K562 (cell line): ENCODE measurements around the gene TSPYL4. TPM values are rescaled to one million over a fixed set of nuclear protein-coding genes. Genes with fewer than 3 reads are reported as not detected.

ENCODE experiments used
- ATAC-seq: fragments of 200-7000 bp; cut with Tn5 transposase; 3 replicates; pipeline ENCODE4 v1.9.1; 2020; ENCODE audit warnings: moderate library complexity
- BruUV-seq: library from RNA; stranded (reverse); fragments of 400-500 nt; replicated peaks from 2 replicates; lab custom pipeline; 2021; lab: Mats Ljungman, UMichigan
- CTCF ChIA-PET: fragments of 300-600 bp; formaldehyde crosslinking; extraction: SDS; loops from one replicate; lab custom pipeline; 2021; ENCODE audit warnings: low intra/inter-chr PET ratio; lab: Yijun Ruan, JAX
- POLR2A ChIA-PET: fragments of 300-600, 350-650 bp; sonication (Branson Sonifier 250); formaldehyde crosslinking; extraction: SDS; loops from one replicate; lab custom pipeline; 2021; ENCODE audit warnings: antibody characterized with exemption, inconsistent platforms; lab: Yijun Ruan, JAX
- DNase-seq, 4 experiments: peaks; one replicate each; pipeline versions ENCODE4 v3.0.0 to v3.0.0-alpha.2; 2011 to 2018; ENCODE audit warnings: low spot score in 3 of 4, mixed read lengths in 3 of 4; ENCODE audit errors: extremely low read depth in 1 of 4
- FAIRE-seq: peaks from 2 replicates; lab custom pipeline; 2011; peaks lifted over from hg19 to GRCh38; lab: Jason Lieb, UNC
- H2AFZ ChIP-seq: 2 replicates; pipeline ENCODE4 v1.6.0; 2011; ENCODE audit warnings: low read depth, low read length, control low read depth, inconsistent platforms
- H3K27ac ChIP-seq: fragments of 200-600 bp; 3 replicates; pipeline ENCODE4 v1.8.0; 2011; ENCODE audit warnings: low read depth, mild to moderate bottlenecking, control low read depth, inconsistent platforms, low read length, moderate library complexity, mixed read lengths; ENCODE audit errors: extremely low read depth
- H3K27me3 ChIP-seq, 2 experiments: fragments of 300-600 bp in 1 of 2; 2 replicates in 1 of 2; 3 replicates in 1 of 2; pipeline versions ENCODE4 v1.6.0 to v1.8.0; 2011; ENCODE audit warnings: inconsistent platforms in 2 of 2, low read length in 2 of 2, mild to moderate bottlenecking in 1 of 2, mixed read lengths in 1 of 2, moderate library complexity in 1 of 2; ENCODE audit not compliant: control insufficient read depth in 2 of 2, insufficient read depth in 2 of 2
- H3K36me3 ChIP-seq: fragments of 300-600 bp; 3 replicates; pipeline ENCODE4 v1.8.0; 2011; ENCODE audit warnings: mild to moderate bottlenecking, low read length, inconsistent platforms; ENCODE audit not compliant: control insufficient read depth, insufficient read depth
- H3K4me1 ChIP-seq, 2 experiments: fragments of 200-600 bp in 1 of 2; replicated peaks in 1 of 2; 2 replicates in 1 of 2; 3 replicates in 1 of 2; pipeline versions ENCODE4 v1.5.1 to v1.8.0; 2011; ENCODE audit warnings: inconsistent platforms in 2 of 2, low read length in 2 of 2, mild to moderate bottlenecking in 1 of 2, mixed read lengths in 1 of 2, moderate library complexity in 1 of 2; ENCODE audit not compliant: control insufficient read depth in 2 of 2, insufficient read depth in 2 of 2
- H3K4me2 ChIP-seq: 2 replicates; pipeline ENCODE4 v1.6.1; 2011; ENCODE audit warnings: low read length, control low read depth, inconsistent platforms, mixed read lengths; ENCODE audit not compliant: insufficient read depth
- H3K4me3 ChIP-seq: fragments of 200-600 bp; sonication (generic), shearing (Covaris generic); 2 replicates; pipeline ENCODE4 v1.5.1; 2016; ENCODE audit warnings: control low read depth, inconsistent platforms
- H3K79me2 ChIP-seq: fragments of 200-600 bp; 3 replicates; pipeline ENCODE4 v1.8.0; 2011; ENCODE audit warnings: low read length, inconsistent platforms; ENCODE audit not compliant: control insufficient read depth, insufficient read depth
- H3K9ac ChIP-seq, 2 experiments: 2 replicates each; pipeline versions ENCODE4 v1.6.0 to v1.6.1; 2011; ENCODE audit warnings: low read depth in 2 of 2, low read length in 2 of 2, control low read depth in 1 of 2, inconsistent platforms in 1 of 2, mild to moderate bottlenecking in 1 of 2, mixed read lengths in 1 of 2; ENCODE audit not compliant: insufficient read depth in 1 of 2
- H3K9me1 ChIP-seq: one replicate; pipeline ENCODE4 v1.6.0; 2011; ENCODE audit warnings: inconsistent platforms, mild to moderate bottlenecking, low read length, moderate library complexity; ENCODE audit not compliant: control insufficient read depth, insufficient read depth
- H3K9me3 ChIP-seq: replicated peaks from 2 replicates; pipeline ENCODE4 v1.5.1; 2011; ENCODE audit warnings: low read depth, low read length, inconsistent platforms; ENCODE audit not compliant: control insufficient read depth, insufficient read depth
- H4K20me1 ChIP-seq: replicated peaks from 2 replicates; pipeline ENCODE4 v1.6.1; 2011; ENCODE audit warnings: low read length, inconsistent platforms, mixed read lengths; ENCODE audit not compliant: control insufficient read depth, insufficient read depth
- EP300 ChIP-seq: IDR thresholded peaks from 2 replicates; pipeline ENCODE4 v1.6.1; 2012; ENCODE audit warnings: low read length, improper control_type of control experiment
- HBP1 ChIP-seq: fragments of 450-650 bp; formaldehyde crosslinking; IDR thresholded peaks from 2 replicates; pipeline ENCODE4 v1.4.0; 2022; ENCODE audit warnings: missing genetic modification characterization
- MLLT1 ChIP-seq, 2 experiments: fragments of 450-650 bp; IDR thresholded peaks; 2 replicates each; pipeline ENCODE4 v1.6.1; 2016
- SRF ChIP-seq, 2 experiments: fragments of 250-450, 450-650 bp in 1 of 2; sonication (Bioruptor Pico) in 1 of 2; sonication (generic) in 1 of 2; formaldehyde crosslinking; IDR thresholded peaks; 2 replicates each; pipeline versions ENCODE4 v1.5.0 to v1.5.1; 2020 to 2022; ENCODE audit warnings: mild to moderate bottlenecking in 1 of 2, missing genetic modification reagents in 1 of 2
- TBP ChIP-seq: optimal IDR thresholded peaks from 2 replicates; pipeline ENCODE3; 2011; ENCODE audit warnings: low read depth, low read length, improper control_type of control experiment
- ZC3H8 ChIP-seq: fragments of 450-650 bp; IDR thresholded peaks from 2 replicates; pipeline ENCODE4 v1.6.1; 2017
- ZNF280A ChIP-seq: fragments of 450-650 bp; IDR thresholded peaks from 2 replicates; pipeline ENCODE4 v1.6.1; 2018; ENCODE audit warnings: mild to moderate bottlenecking, low read depth; ENCODE audit not compliant: partially characterized antibody
- ZNF316 ChIP-seq: fragments of 450-650 bp; IDR thresholded peaks from 2 replicates; pipeline ENCODE4 v1.6.1; 2016
- WGBS: fragments of 100-300 bp; shearing (Covaris generic); methylation state at CpG from one replicate; pipeline ENCODE4 v1.1.6; 2016; ENCODE audit warnings: low coverage, mixed read lengths; ENCODE audit not compliant: insufficient coverage; ENCODE audit errors: missing lambda C conversion rate; 5-methylcytosine and 5-hydroxymethylcytosine counted together
- in situ Hi-C: fragments of 300-500 bp; cut with MboI; formaldehyde crosslinking; loops from 4 replicates; pipeline ENCODE4 v1.15.0; 2018; ENCODE audit warnings: inconsistent platforms, mixed read lengths
- intact Hi-C: fragments of 100-400 bp; cut with micrococcal nuclease; formaldehyde crosslinking; loops from 2 replicates; pipeline ENCODE4 v1.14.2; 2022
- polyA plus RNA-seq, 8 experiments: library from polyadenylated mRNA; depleted of rRNA in 4 of 8; stranded (reverse) in 5 of 8; unstranded in 3 of 8; fragments of >200 nt; fragmentation: Nextera tagmentation in 2 of 8; fragmentation: Illumina TruSeq in 1 of 8; extraction: Ambion mirVana in 2 of 8; extraction: Trizol in 1 of 8; gene quantifications; 2 replicates each; pipeline versions ENCODE4 v1.2.1 to v1.2.3, GENCODE V29; 2011 to 2014; ENCODE audit warnings: inconsistent platforms in 1 of 8, missing spikeins in 1 of 8
- total RNA-seq, 7 experiments: library from RNA; depleted of rRNA in 6 of 7; stranded (reverse); fragments of >200 nt in 6 of 7; fragmentation: Illumina TruSeq in 2 of 7; extraction: Trizol in 2 of 7; gene quantifications; 2 replicates each; pipeline versions ENCODE4 v1.2.1 to v1.2.3, GENCODE V29; 2011 to 2021; ENCODE audit warnings: low replicate concordance in 1 of 7
- TF ChIP-seq, protein P1 (sequence below): fragments of 450-650 bp; IDR thresholded peaks from 2 replicates; pipeline ENCODE4 v1.6.1; 2017; ENCODE audit warnings: antibody characterized with exemption

TSPYL4 gene
- total and polyA plus RNA-seq, 9 of the 15 experiments (the other 6 are each of a cell fraction or from before 2014, with no cell fraction given) = 0.69 to 18.0 (median 9.1) TPM

GRCh38 chr6:116248577-116248976 is 5.3 kb downstream of the TSPYL4 start:
- TF ChIP-seq ZNF316 = 0 out of 2 replicates have a peak, but pooled peaks have one; percentile 3
- no peak for TF ChIP-seq TBP
- CTCF ChIA-PET = interaction anchor here (0.6 kb wide), 1 partner anchor 1142 kb away, joined by 3 read pairs; no protein-coding TSS in a partner anchor
- H3K9me3 ChIP-seq = no peaks in the 10 kb centered on the region
- in situ Hi-C loops = no loop called here
- intact Hi-C loops = no loop called here
- H3K27me3 ChIP-seq = no peaks in the 10 kb centered on the region
- H3K4me2 ChIP-seq = no peak overlapping the region
- no peak overlapping the region for H2AFZ ChIP-seq
- 91% methylated on average over 2 of the region's 2 CpGs for WGBS
- peaks cover 2% of the 10 kb centered on the region; the same call in 1 of the 3 replicates for H3K36me3 ChIP-seq
- H3K27ac ChIP-seq = no peak overlapping the region
- H3K4me1 ChIP-seq = peaks cover 3 to 18% of the 10 kb centered on the region in 2 experiments; a peak in 4 of 5 replicates
- POLR2A ChIA-PET = no interaction called here
- no peak for DNase-seq
- no peak overlapping the region for H3K9ac ChIP-seq
- no TSS peak for BruUV-seq
- no peak for ATAC-seq
- H3K79me2 ChIP-seq = peaks cover 34% of the 10 kb centered on the region
- peaks cover 4% of the 10 kb centered on the region; the same call in 1 of the 2 replicates for H4K20me1 ChIP-seq
- H3K9me1 ChIP-seq = no peaks in the 10 kb centered on the region
- no peak overlapping the region for H3K4me3 ChIP-seq
- FAIRE-seq = no peak

- Histone ChIP-seq H2AFZ (no peak overlapping the region), H4K20me1 (peaks cover 4% of the 10 kb centered on the region; the same call in 1 of the 2 replicates), H3K27me3 (no peaks in the 10 kb centered on the region), H3K79me2 (peaks cover 21% of the 10 kb centered on the region), H3K4me1 (peaks cover 0 to 18% of the 10 kb centered on the region in 2 experiments; a peak in 3 of 5 replicates), H3K4me2 (no peak overlapping the region), H3K27ac (no peak overlapping the region), H3K4me3 (no peak overlapping the region), H3K9me3 (no peaks in the 10 kb centered on the region), H3K9ac (no peak overlapping the region), H3K9me1 (no peaks in the 10 kb centered on the region), H3K36me3 (peaks cover 2% of the 10 kb centered on the region; the same call in 1 of the 3 replicates)
- DNase-seq (no peak), FAIRE-seq (no peak), ATAC-seq (no peak)
- in situ Hi-C loops = no loop called here
- intact Hi-C loops = no loop called here
- ChIA-PET CTCF (no interaction called here), POLR2A (no interaction called here)
- BruUV-seq = no TSS peak
- TF ChIP-seq SRF (CRISPR knock-in tag; IDR thresholded peaks at IDR 0.05) = no peak
- TF ChIP-seq ZNF280A = no peak
- no peak for TF ChIP-seq EP300
- TF ChIP-seq MLLT1 (IDR thresholded peaks at IDR 0.05) = no peak
- no peak for TF ChIP-seq HBP1
- TF ChIP-seq, protein P1, sequence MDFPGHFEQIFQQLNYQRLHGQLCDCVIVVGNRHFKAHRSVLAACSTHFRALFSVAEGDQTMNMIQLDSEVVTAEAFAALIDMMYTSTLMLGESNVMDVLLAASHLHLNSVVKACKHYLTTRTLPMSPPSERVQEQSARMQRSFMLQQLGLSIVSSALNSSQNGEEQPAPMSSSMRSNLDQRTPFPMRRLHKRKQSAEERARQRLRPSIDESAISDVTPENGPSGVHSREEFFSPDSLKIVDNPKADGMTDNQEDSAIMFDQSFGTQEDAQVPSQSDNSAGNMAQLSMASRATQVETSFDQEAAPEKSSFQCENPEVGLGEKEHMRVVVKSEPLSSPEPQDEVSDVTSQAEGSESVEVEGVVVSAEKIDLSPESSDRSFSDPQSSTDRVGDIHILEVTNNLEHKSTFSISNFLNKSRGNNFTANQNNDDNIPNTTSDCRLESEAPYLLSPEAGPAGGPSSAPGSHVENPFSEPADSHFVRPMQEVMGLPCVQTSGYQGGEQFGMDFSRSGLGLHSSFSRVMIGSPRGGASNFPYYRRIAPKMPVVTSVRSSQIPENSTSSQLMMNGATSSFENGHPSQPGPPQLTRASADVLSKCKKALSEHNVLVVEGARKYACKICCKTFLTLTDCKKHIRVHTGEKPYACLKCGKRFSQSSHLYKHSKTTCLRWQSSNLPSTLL = no peak
- no peak for TF ChIP-seq ZC3H8
These were observed 6.6 kb downstream of the TSPYL4 start for GRCh38 chr6:116247285-116247684.
